Panc1 (cell line): Measurements from ENCODE around the gene CCDC92B. TPM values are rescaled to one million over a fixed set of nuclear protein-coding genes. Genes with fewer than 3 reads are reported as not detected.

ENCODE experiments used
- ATAC-seq: fragments of 200-7000 bp; cut with Tn5 transposase; 2 replicates; pipeline ENCODE4 v1.9.1; 2020; ENCODE audit warnings: mild to moderate bottlenecking, moderate library complexity
- BruUV-seq: library from RNA; stranded (reverse); fragments of 400-500 nt; replicated peaks from 2 replicates; lab custom pipeline; 2021; lab: Mats Ljungman, UMichigan
- CTCF ChIA-PET: fragments of 300-600 bp; sonication (Branson Sonifier 250); formaldehyde crosslinking; loops from one replicate; lab custom pipeline; 2022; ENCODE audit warnings: antibody characterized with exemption; lab: Charles Lee
- POLR2A ChIA-PET: fragments of 300-600 bp; sonication (Branson Sonifier 250); formaldehyde crosslinking; loops from one replicate; lab custom pipeline; 2022; ENCODE audit warnings: antibody characterized with exemption; lab: Charles Lee
- DNase-seq: peaks from one replicate; pipeline ENCODE4 v3.0.0-alpha.2; 2010; ENCODE audit warnings: low read depth, low spot score
- H3K27ac ChIP-seq: 2 replicates; pipeline ENCODE4 v1.5.1; 2011; ENCODE audit warnings: mild to moderate bottlenecking, low read length, inconsistent platforms
- H3K27me3 ChIP-seq: fragments of 200-500 bp; sonication (Bioruptor generic); 2 replicates; pipeline ENCODE4 v1.6.0; 2014; ENCODE audit warnings: low read length, inconsistent platforms; ENCODE audit not compliant: control insufficient read depth, insufficient read depth
- H3K36me3 ChIP-seq: fragments of 200-500 bp; sonication (Bioruptor generic); 2 replicates; pipeline ENCODE4 v1.5.1; 2014; ENCODE audit warnings: inconsistent platforms, mild to moderate bottlenecking, low read length, moderate library complexity; ENCODE audit not compliant: control insufficient read depth, insufficient read depth
- H3K4me1 ChIP-seq: 2 replicates; pipeline ENCODE4 v1.5.1; 2011; ENCODE audit warnings: inconsistent platforms, mild to moderate bottlenecking, low read length, moderate library complexity; ENCODE audit not compliant: control insufficient read depth, insufficient read depth
- H3K4me3 ChIP-seq, 2 experiments: 2 replicates each; pipeline ENCODE4 v1.5.1; 2011 to 2012; ENCODE audit warnings: low read depth in 2 of 2, low read length in 2 of 2, mild to moderate bottlenecking in 2 of 2, inconsistent platforms in 1 of 2, moderate library complexity in 1 of 2
- H3K9me3 ChIP-seq: fragments of 200-500 bp; sonication (Bioruptor generic); 2 replicates; pipeline ENCODE4 v1.5.1; 2014; ENCODE audit warnings: low read depth, mild to moderate bottlenecking, inconsistent platforms, low read length, moderate library complexity; ENCODE audit not compliant: control insufficient read depth, insufficient read depth
- POLR2AphosphoS5 ChIP-seq: IDR thresholded peaks from 2 replicates; pipeline ENCODE4 v1.6.1; 2012; ENCODE audit warnings: mild to moderate bottlenecking, low read depth, low read length, moderate library complexity
- SIN3A ChIP-seq: IDR thresholded peaks from 2 replicates; pipeline ENCODE4 v1.6.1; 2012; ENCODE audit warnings: low read depth, mild to moderate bottlenecking, low read length, moderate library complexity, borderline replicate concordance; ENCODE audit not compliant: insufficient read depth
- TCF7L2 ChIP-seq: IDR thresholded peaks from 2 replicates; pipeline ENCODE4 v1.6.1; 2011; ENCODE audit warnings: mild to moderate bottlenecking, low read depth, low read length, inconsistent platforms
- in situ Hi-C: cut with HindIII; loops from 2 replicates; pipeline ENCODE4 v1.10.0; 2016; ENCODE audit warnings: low sequenced_read_pairs, low pct_unique_long_range_greater_than_20kb
- intact Hi-C: fragments of 100-400 bp; cut with micrococcal nuclease; formaldehyde crosslinking; loops from one replicate; pipeline ENCODE4 v1.10.0; 2022; ENCODE audit not compliant: unreplicated experiment
- total RNA-seq: library from RNA; stranded (reverse); gene quantifications from one replicate; pipeline ENCODE4 v1.2.1, GENCODE V29; 2021; ENCODE audit not compliant: unreplicated experiment
- TF ChIP-seq, protein P1 (sequence below): fragments of 450-650 bp; IDR thresholded peaks from 2 replicates; pipeline ENCODE4 v1.5.1; 2017; ENCODE audit warnings: mild to moderate bottlenecking
- TF ChIP-seq, protein P2 (sequence below), 2 experiments: IDR thresholded peaks; 2 replicates each; pipeline ENCODE4 v1.6.1; 2011 to 2012; ENCODE audit warnings: low read depth in 2 of 2, control low read depth in 1 of 2, low read length in 1 of 2, mild to moderate bottlenecking in 1 of 2, moderate library complexity in 1 of 2; ENCODE audit not compliant: insufficient read depth in 1 of 2

The CCDC92B gene
- total RNA-seq, 1 experiment from 2014 or later: 0.51 TPM

DNA sequence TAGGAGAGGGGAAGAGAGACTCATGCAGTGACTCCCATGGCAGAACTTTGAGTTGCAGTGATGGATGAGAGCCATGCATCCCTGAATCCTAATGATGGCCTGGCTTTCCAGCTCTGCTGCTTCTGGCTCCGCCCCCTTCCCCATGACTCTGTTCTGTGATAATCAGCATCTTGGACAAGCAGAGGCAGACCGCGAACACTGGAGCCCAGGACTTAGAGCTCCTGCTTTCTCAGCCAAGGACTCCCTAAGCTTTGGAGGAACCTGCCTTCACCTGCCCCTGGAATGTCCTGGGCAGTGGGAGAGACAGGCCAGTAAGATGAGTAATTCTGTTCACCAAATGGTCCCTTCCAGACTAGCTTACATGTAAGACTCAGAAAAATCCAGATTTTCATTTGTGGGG, 12.5 kb downstream of the CCDC92B start:
- no peaks in the 10 kb centered on the region for H3K4me1 ChIP-seq
- TF ChIP-seq POLR2AphosphoS5: no peak
- TF ChIP-seq, protein P1, sequence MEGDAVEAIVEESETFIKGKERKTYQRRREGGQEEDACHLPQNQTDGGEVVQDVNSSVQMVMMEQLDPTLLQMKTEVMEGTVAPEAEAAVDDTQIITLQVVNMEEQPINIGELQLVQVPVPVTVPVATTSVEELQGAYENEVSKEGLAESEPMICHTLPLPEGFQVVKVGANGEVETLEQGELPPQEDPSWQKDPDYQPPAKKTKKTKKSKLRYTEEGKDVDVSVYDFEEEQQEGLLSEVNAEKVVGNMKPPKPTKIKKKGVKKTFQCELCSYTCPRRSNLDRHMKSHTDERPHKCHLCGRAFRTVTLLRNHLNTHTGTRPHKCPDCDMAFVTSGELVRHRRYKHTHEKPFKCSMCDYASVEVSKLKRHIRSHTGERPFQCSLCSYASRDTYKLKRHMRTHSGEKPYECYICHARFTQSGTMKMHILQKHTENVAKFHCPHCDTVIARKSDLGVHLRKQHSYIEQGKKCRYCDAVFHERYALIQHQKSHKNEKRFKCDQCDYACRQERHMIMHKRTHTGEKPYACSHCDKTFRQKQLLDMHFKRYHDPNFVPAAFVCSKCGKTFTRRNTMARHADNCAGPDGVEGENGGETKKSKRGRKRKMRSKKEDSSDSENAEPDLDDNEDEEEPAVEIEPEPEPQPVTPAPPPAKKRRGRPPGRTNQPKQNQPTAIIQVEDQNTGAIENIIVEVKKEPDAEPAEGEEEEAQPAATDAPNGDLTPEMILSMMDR: no peak
- no peak for TF ChIP-seq TCF7L2
- TF ChIP-seq, protein P2, sequence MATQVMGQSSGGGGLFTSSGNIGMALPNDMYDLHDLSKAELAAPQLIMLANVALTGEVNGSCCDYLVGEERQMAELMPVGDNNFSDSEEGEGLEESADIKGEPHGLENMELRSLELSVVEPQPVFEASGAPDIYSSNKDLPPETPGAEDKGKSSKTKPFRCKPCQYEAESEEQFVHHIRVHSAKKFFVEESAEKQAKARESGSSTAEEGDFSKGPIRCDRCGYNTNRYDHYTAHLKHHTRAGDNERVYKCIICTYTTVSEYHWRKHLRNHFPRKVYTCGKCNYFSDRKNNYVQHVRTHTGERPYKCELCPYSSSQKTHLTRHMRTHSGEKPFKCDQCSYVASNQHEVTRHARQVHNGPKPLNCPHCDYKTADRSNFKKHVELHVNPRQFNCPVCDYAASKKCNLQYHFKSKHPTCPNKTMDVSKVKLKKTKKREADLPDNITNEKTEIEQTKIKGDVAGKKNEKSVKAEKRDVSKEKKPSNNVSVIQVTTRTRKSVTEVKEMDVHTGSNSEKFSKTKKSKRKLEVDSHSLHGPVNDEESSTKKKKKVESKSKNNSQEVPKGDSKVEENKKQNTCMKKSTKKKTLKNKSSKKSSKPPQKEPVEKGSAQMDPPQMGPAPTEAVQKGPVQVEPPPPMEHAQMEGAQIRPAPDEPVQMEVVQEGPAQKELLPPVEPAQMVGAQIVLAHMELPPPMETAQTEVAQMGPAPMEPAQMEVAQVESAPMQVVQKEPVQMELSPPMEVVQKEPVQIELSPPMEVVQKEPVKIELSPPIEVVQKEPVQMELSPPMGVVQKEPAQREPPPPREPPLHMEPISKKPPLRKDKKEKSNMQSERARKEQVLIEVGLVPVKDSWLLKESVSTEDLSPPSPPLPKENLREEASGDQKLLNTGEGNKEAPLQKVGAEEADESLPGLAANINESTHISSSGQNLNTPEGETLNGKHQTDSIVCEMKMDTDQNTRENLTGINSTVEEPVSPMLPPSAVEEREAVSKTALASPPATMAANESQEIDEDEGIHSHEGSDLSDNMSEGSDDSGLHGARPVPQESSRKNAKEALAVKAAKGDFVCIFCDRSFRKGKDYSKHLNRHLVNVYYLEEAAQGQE (IDR thresholded peaks at IDR 0.05; ENCODE audit: insufficient read depth in 1 of 2, low read depth in 2 of 2, low read length in 1 of 2): no peak
- TF ChIP-seq SIN3A: no peak
- no TSS peak for BruUV-seq
- H3K36me3 ChIP-seq: no peaks in the 10 kb centered on the region
- H3K9me3 ChIP-seq: no peaks in the 10 kb centered on the region
- H3K27me3 ChIP-seq: no peaks in the 10 kb centered on the region
- CTCF ChIA-PET: no interaction called here
- no peak overlapping the region for H3K27ac ChIP-seq
- in situ Hi-C loops: no loop called here
- H3K4me3 ChIP-seq: no peak overlapping the region
- POLR2A ChIA-PET: no interaction called here
- intact Hi-C loops: no loop called here
- no peak for DNase-seq
- no peak for ATAC-seq

DNA sequence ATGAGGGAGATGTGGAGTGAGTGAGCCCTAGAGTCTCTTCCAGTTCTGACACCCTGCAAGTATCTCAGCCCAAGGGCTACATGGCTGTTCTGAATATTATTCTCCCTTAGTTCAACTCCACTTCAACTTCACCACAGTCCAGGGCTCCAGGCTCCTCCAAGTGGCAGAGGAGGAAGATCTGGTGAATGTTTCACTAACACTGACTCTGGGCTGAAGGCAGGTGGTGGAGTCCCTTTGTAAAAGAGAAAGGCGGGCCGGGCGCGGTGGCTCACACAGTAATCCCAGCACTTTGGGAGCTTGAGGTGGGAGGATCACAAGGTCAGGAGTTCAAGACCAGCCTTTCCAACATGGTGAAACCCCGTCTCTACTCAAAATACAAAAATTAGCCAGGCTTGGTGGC, 13.6 kb downstream of the CCDC92B start:
- H3K27ac ChIP-seq: no peak overlapping the region
- intact Hi-C loops (no loop called here), in situ Hi-C loops (no loop called here)
- DNase-seq: no peak
- no peak for ATAC-seq
- BruUV-seq: no TSS peak
- CTCF ChIA-PET: no interaction called here
- TF ChIP-seq SIN3A (no peak), TCF7L2 (no peak), POLR2AphosphoS5 (no peak)
- TF ChIP-seq, protein P2 (IDR thresholded peaks at IDR 0.05; ENCODE audit: insufficient read depth in 1 of 2, low read depth in 2 of 2, low read length in 1 of 2): no peak
- TF ChIP-seq, protein P1: no peak
- no peaks in the 10 kb centered on the region for H3K9me3 ChIP-seq
- no peak overlapping the region for H3K4me3 ChIP-seq
- no peaks in the 10 kb centered on the region for H3K36me3 ChIP-seq
- H3K4me1 ChIP-seq: no peaks in the 10 kb centered on the region
- POLR2A ChIA-PET: no interaction called here
- H3K27me3 ChIP-seq: no peaks in the 10 kb centered on the region
